Uterus (tissue), 4 donors: Measurements from ENCODE around the gene TYRP1. TPM values are rescaled to one million over a fixed set of nuclear protein-coding genes. Genes with fewer than 3 reads are reported as not detected.
A peak's percentile ranks its signal among the peaks of the same experiment; 100 is the strongest.

ENCODE experiments used
- DNase-seq, 2 donors: peaks; one replicate each; pipeline ENCODE4 v3.0.0-alpha.2; 2019 to 2020
- H3K27ac ChIP-seq, 2 donors: fragments of 200-600 bp; sonication (generic); 1 replicate in 1 of 2; 2 replicates in 1 of 2; pipeline ENCODE4 v1.5.1; 2016 to 2018
- H3K27me3 ChIP-seq, 2 donors: fragments of 200-600 bp; sonication (generic); one replicate each; pipeline ENCODE4 v1.5.1; 2018 to 2019; ENCODE audit warnings: control low read depth in 1 of 2
- H3K36me3 ChIP-seq, 2 donors: fragments of 200-600 bp; sonication (generic); one replicate each; pipeline ENCODE4 v1.5.1; 2019; ENCODE audit warnings: control low read depth in 1 of 2
- H3K4me1 ChIP-seq, 2 donors: fragments of 200-600 bp; sonication (generic); one replicate each; pipeline ENCODE4 v1.5.1; 2018 to 2019; ENCODE audit warnings: control low read depth in 1 of 2
- H3K4me3 ChIP-seq, 2 donors: fragments of 200-600 bp; sonication (generic); 1 replicate in 1 of 2; 2 replicates in 1 of 2; pipeline ENCODE4 v1.5.1; 2018 to 2019; ENCODE audit warnings: mild to moderate bottlenecking in 1 of 2
- H3K9me3 ChIP-seq, 2 donors: fragments of 200-600 bp; sonication (generic); one replicate each; pipeline ENCODE4 v1.5.1; 2019; ENCODE audit warnings: control low read depth in 1 of 2
- CTCF ChIP-seq, 4 experiments: fragments of 200-600 bp in 2 of 4; fragments of 450-650 bp in 2 of 4; sonication (generic) in 2 of 4; IDR thresholded peaks; one replicate each; pipeline ENCODE4 v1.5.1; 2016 to 2019; ENCODE audit warnings: antibody characterized with exemption in 4 of 4, mild to moderate bottlenecking in 2 of 4, moderate library complexity in 1 of 4
- POLR2A ChIP-seq, 2 donors: fragments of 450-650 bp; IDR thresholded peaks; one replicate each; pipeline ENCODE4 v1.6.1; 2016; ENCODE audit warnings: antibody characterized with exemption in 2 of 2, mild to moderate bottlenecking in 1 of 2, moderate library complexity in 1 of 2
- intact Hi-C: fragments of 100-400 bp; cut with DNase I; formaldehyde crosslinking; loops from one replicate; pipeline ENCODE4 v1.15.1; 2023; ENCODE audit warnings: low total_unique reads
- total RNA-seq, 4 donors: library from RNA; depleted of rRNA in 3 of 4; stranded (reverse); fragments of >200 nt in 3 of 4; gene quantifications; one replicate each; pipeline versions ENCODE4 v1.1.0 to v1.2.4, GENCODE V29; 2014 to 2023
- donor health status: DM: yes; HTN: yes; CAD: no.

TYRP1 gene
- total RNA-seq, 4 donors from 2014 or later = 0.24 to 1.2 TPM; not detected in 2

GRCh38 chr9:12719431-12719830 lies 26.2 kb downstream of the TYRP1 start:
- Histone ChIP-seq H3K4me1 (no peaks in the 10 kb centered on the region), H3K36me3 (no peaks in the 10 kb centered on the region), H3K27me3 (no peaks in the 10 kb centered on the region), H3K27ac (no peak overlapping the region), H3K9me3 (no peaks in the 10 kb centered on the region), H3K4me3 (no peak overlapping the region)
- TF ChIP-seq CTCF (IDR thresholded peaks at IDR 0.05) (peak; percentile 31 to 60 (median 50)), POLR2A (IDR thresholded peaks at IDR 0.05) (no peak)
- no peak for DNase-seq
- intact Hi-C loops = no loop called here

GRCh38 chr9:12720551-12720950 lies 27.4 kb downstream of the TYRP1 start:
- intact Hi-C loops = no loop called here
- Histone ChIP-seq H3K36me3 (no peaks in the 10 kb centered on the region), H3K4me1 (no peaks in the 10 kb centered on the region), H3K9me3 (no peaks in the 10 kb centered on the region), H3K4me3 (no peak overlapping the region), H3K27me3 (no peaks in the 10 kb centered on the region), H3K27ac (no peak overlapping the region)
- TF ChIP-seq POLR2A (IDR thresholded peaks at IDR 0.05) = no peak
- TF ChIP-seq CTCF (IDR thresholded peaks at IDR 0.05) = no peak
- DNase-seq = no peak

- Histone ChIP-seq H3K4me1 (no peaks in the 10 kb centered on the region), H3K36me3 (no peaks in the 10 kb centered on the region), H3K4me3 (no peak overlapping the region), H3K9me3 (no peaks in the 10 kb centered on the region), H3K27me3 (no peaks in the 10 kb centered on the region), H3K27ac (no peak overlapping the region)
- DNase-seq = no peak
- intact Hi-C loops = no loop called here
- TF ChIP-seq CTCF (IDR thresholded peaks at IDR 0.05) (no peak), POLR2A (IDR thresholded peaks at IDR 0.05) (no peak)
Measured at GRCh38 chr9:12722131-12722530, 28.9 kb downstream of the TYRP1 start.

- Histone ChIP-seq H3K9me3 (no peaks in the 10 kb centered on the region), H3K4me1 (no peaks in the 10 kb centered on the region), H3K27ac (no peak overlapping the region), H3K36me3 (no peaks in the 10 kb centered on the region), H3K27me3 (no peaks in the 10 kb centered on the region), H3K4me3 (no peak overlapping the region)
- TF ChIP-seq POLR2A (IDR thresholded peaks at IDR 0.05) (no peak), CTCF (IDR thresholded peaks at IDR 0.05) (peak in 3 of 4 experiments; percentile 32 to 47 (median 37))
- DNase-seq = no peak
- intact Hi-C loops = no loop called here
Measured at GRCh38 chr9:12723409-12724028, 30.3 kb downstream of the TYRP1 start.

GRCh38 chr9:12726795-12727194 lies 33.6 kb downstream of the TYRP1 start:
- Histone ChIP-seq H3K9me3 (no peaks in the 10 kb centered on the region), H3K36me3 (no peaks in the 10 kb centered on the region), H3K27me3 (no peaks in the 10 kb centered on the region), H3K4me1 (no peaks in the 10 kb centered on the region), H3K27ac (no peak overlapping the region), H3K4me3 (no peak overlapping the region)
- TF ChIP-seq CTCF (IDR thresholded peaks at IDR 0.05) = no peak
- no peak for DNase-seq
- intact Hi-C loops = no loop called here
